Measurements from ENCODE around the gene PRAMEF10.
"Not testable (repeated sequence)": the region's sequence is repeated elsewhere in the genome, so short reads cannot be mapped to it uniquely, and the experiment has no call there.

The PRAMEF10 gene, protein sequence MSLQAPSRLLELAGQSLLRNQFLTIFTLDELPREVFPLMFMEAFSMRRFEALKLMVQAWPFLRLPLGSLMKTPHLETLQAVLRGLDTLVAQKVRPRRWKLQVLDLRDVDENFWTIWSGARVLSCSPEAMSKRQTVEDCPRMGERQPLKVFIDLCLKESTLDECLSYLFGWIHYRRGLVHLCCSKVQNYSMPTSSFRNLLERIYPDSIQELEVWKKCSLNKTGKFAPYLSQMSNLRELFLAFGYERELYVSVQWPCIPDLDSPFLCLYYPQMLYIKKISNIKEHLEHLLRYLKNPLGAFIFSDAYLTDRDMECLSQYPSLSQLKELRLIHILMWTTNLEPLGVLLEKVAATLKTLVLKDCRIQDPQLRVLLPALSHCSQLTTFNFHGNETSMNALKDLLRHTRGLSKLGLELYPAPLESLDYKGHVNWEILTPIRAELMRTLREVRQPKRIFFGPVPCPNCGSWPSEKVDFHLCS

GRCh38 chr1:12898170-12898569 is at the start of gene PRAMEF10:
TSS of gene PRAMEF10 (minus strand) at chr1:12898270. CDS start at chr1:12895847, 2,423 bp downstream.
- not testable (repeated sequence) for DNase-seq

GRCh38 chr1:12947480-12947879 is 49.4 kb upstream of the PRAMEF10 start, which contains the start of gene PRAMEF6:
TSS of gene PRAMEF6 (minus strand) at chr1:12947580. CDS start at chr1:12942518, 5,062 bp downstream.
- DNase-seq, result not testable (repeated sequence)

GRCh38 chr1:12924368-12924767 is 26.3 kb upstream of the PRAMEF10 start:
- DNase-seq, result not testable (repeated sequence)

- DNase-seq, result not testable (repeated sequence)
Observed at GRCh38 chr1:12921749-12922148, 23.7 kb upstream of the PRAMEF10 start.

GRCh38 chr1:12916310-12916709 is 18.2 kb upstream of the PRAMEF10 start, which contains the start of gene PRAMEF7:
TSS of gene PRAMEF7 (plus strand) at chr1:12916610. CDS start at chr1:12917693, 1,083 bp downstream.
- not testable (repeated sequence) for DNase-seq

GRCh38 chr1:12903793-12904572 is 5.9 kb upstream of the PRAMEF10 start:
- not testable (repeated sequence) for DNase-seq

DNA sequence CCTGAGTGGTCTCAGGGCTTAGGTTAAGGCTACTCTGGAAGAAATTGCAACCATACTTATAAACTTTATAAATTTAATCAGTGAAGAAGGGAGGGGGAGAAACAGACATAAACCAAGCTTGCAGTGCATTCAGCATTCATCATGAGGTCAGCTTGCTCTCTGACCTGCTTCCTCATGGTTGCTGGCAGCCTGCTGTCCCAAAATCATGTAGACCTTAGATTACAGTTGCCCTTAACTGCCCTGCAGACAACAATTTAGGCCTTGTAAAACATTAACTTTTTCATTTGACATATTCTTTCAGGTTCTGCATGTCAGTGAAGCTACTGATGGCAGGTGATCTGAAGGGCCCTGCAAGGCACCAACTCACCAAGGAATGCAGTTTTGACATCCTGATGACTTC is 1.1 kb upstream of the PRAMEF10 start:
- DNase-seq, result not testable (repeated sequence)

GRCh38 chr1:12886101-12886500 is 12.0 kb downstream of the PRAMEF10 start, which contains the start of gene PRAMEF4:
TSS of gene PRAMEF4 (minus strand) at chr1:12886201. CDS start at chr1:12883394, 2,807 bp downstream.
- DNase-seq, result not testable (repeated sequence)

DNA sequence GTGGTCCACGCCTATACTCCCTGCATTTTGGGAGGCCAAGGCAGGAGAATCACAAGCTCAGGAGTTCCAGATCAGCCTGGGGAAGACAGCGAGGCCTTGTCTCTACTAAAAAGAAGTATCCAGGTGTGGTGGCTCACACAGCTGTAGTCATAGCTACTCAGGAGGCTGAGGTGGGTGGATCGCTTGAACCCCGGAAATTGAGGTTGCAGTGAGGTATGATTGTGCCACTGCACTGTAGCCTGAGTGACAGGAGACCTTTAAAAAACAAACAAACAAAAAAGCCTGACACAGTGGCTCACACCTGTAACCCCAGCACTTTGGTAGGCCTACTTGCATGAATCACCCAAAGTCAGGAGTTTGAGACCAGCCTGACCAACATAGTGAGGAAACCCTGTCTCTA is 19.6 kb downstream of the PRAMEF10 start:
- not testable (repeated sequence) for DNase-seq

DNA sequence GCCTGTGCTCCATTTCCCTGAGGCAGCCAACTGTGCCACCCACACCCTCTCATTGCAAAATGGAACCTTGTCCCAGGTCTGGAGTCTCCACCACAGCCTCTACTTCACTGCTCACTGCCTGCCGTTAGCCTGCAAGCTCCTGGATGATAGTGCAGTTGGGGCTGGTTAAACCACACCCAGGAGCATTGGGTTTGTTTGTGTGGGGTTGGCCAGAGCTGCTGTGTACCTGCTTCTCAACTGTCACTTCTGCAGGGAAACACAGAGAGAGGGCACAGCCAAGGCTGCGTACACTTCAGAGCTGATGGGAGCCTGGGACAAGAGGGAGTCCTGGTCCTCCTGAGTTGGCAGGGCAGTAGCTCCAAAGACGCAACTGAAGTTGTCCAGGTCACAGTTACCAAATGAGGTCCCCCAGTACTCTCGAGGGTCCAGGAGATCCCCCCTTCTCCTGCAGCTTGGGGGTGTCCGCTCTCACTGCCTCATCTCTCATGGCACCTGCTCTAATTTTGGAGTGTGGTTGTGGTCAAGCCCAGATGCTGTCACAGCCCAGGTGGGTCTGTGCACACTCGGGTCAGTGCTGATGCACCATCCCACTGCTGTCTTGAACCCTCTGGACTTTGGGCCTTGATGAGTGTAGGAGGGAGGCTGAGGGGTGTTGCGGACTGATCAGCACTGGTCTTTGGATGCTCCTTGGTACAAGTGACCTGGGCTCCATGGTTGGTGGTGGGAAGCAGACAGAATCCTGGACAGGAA is 34.8 kb downstream of the PRAMEF10 start:
- DNase-seq, result not testable (repeated sequence)

DNA sequence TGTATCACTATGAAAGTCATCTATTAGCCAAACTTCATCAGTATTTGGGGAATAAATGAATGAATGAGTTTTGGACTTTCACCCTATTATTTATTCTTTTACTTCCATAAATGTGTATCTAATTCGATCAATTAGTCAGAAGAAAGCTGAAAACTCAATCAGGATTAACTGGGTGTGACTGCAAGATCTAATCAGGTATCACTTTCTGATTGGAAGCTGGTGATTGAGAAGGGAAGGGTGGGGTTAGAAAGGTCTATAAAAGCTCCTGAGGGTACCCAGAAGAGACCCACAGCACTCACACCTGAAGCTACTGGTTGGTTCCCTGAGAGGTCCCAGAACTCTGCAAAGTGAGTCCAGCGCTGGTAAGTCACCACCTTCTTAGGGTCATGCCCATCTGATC is 41.3 kb downstream of the PRAMEF10 start, which contains the start of gene PRAMEF2:
TSS of gene PRAMEF2 (plus strand) at position 301 of the 400 bp plus-strand sequence. CDS start 1,924 bp downstream, outside the sequence.
- not testable (repeated sequence) for DNase-seq

- no peak for DNase-seq
Observed at GRCh38 chr1:12851779-12852178, 46.3 kb downstream of the PRAMEF10 start.

DNA sequence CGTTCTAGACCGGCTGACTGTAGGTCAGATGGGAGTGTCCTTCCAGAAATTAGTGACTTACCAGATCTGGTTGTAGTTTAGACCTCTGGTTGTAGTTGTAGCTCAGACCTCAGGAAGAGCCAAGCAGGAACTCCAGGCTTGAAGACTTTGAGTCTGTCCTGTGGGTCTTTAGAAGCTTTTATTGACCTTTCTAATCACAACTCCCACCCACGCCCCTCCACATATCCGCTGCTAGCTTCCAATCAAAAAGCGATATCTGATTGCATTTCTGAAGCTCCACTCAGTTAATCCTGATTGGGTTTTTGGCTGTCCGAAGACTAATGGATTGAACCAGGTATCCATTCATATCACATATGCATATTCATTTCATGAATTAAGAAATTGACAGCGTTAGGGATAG is 49.5 kb downstream of the PRAMEF10 start, which contains the start of gene HNRNPCL1:
TSS of gene HNRNPCL1 (minus strand) at position 101 of the 400 bp plus-strand sequence. CDS start 431 bp downstream, outside the sequence.
- not testable (repeated sequence) for DNase-seq
